GM19328 (cell line): ENCODE measurements around the gene PPP1R3A.
"Not testable (repeated sequence)": the region's sequence is repeated elsewhere in the genome, so short reads cannot be mapped to it uniquely, and the experiment has no call there.

Experiments used
- ATAC-seq: cut with Tn5 transposase; IDR thresholded peaks from one replicate; pipeline ENCODE4 v1.9.1; 2021; ENCODE audit warnings: mild to moderate bottlenecking, moderate library complexity; ENCODE audit not compliant: unreplicated experiment

PPP1R3A gene

GRCh38 chr7:113918946-113919345, at the start of gene PPP1R3A:
TSS of gene PPP1R3A (minus strand) at chr7:113919009. CDS start at chr7:113918996, 13 bp downstream.
- no peak for ATAC-seq

GRCh38 chr7:113963356-113963755, 44.5 kb upstream of the PPP1R3A start:
- ATAC-seq: no peak

GRCh38 chr7:113959910-113960309, 41.1 kb upstream of the PPP1R3A start:
- no peak for ATAC-seq

GRCh38 chr7:113955157-113955556, 36.3 kb upstream of the PPP1R3A start:
- ATAC-seq: no peak

GRCh38 chr7:113953553-113953952, 34.7 kb upstream of the PPP1R3A start:
- ATAC-seq: no peak

- no peak for ATAC-seq
Observed at GRCh38 chr7:113945018-113945938, 26.5 kb upstream of the PPP1R3A start.

- ATAC-seq: no peak
Observed at GRCh38 chr7:113936982-113937381, 18.2 kb upstream of the PPP1R3A start.

- ATAC-seq: no peak
Observed at GRCh38 chr7:113936535-113936934, 17.7 kb upstream of the PPP1R3A start.

- not testable (repeated sequence) for ATAC-seq
Observed at GRCh38 chr7:113929389-113929788, 10.6 kb upstream of the PPP1R3A start.

- no peak for ATAC-seq
Observed at GRCh38 chr7:113928112-113928511, 9.3 kb upstream of the PPP1R3A start.

- ATAC-seq: no peak
Observed at GRCh38 chr7:113922049-113922448, 3.2 kb upstream of the PPP1R3A start.

- no peak for ATAC-seq
Observed at GRCh38 chr7:113921363-113921762, 2.6 kb upstream of the PPP1R3A start.

GRCh38 chr7:113917840-113918239, 969 bp downstream of the PPP1R3A start:
- ATAC-seq: no peak

GRCh38 chr7:113915956-113916355, 2.9 kb downstream of the PPP1R3A start:
- ATAC-seq: no peak

- ATAC-seq: no peak
Observed at GRCh38 chr7:113912876-113913275, 5.9 kb downstream of the PPP1R3A start.

- ATAC-seq: no peak
Observed at GRCh38 chr7:113907617-113908016, 11.2 kb downstream of the PPP1R3A start.

GRCh38 chr7:113904521-113904920, 14.3 kb downstream of the PPP1R3A start:
- no peak for ATAC-seq

- no peak for ATAC-seq
Observed at GRCh38 chr7:113892818-113893217, 26.0 kb downstream of the PPP1R3A start.

- no peak for ATAC-seq
Observed at GRCh38 chr7:113891828-113892227, 27.0 kb downstream of the PPP1R3A start.

GRCh38 chr7:113891031-113891350, 27.8 kb downstream of the PPP1R3A start:
- no peak for ATAC-seq

- ATAC-seq: no peak
Observed at GRCh38 chr7:113890331-113891030, 28.3 kb downstream of the PPP1R3A start.

- no peak for ATAC-seq
Observed at GRCh38 chr7:113883096-113883495, 35.7 kb downstream of the PPP1R3A start.
